Pancreas (tissue), 10 donors: Measurements from ENCODE around the gene PLA2G2D. TPM values are rescaled to one million over a fixed set of nuclear protein-coding genes. Genes with fewer than 3 reads are reported as not detected.

Source experiments
- ATAC-seq, 4 donors: fragments of 200-7000 bp; cut with Tn5 transposase; one replicate each; pipeline versions ENCODE4 v1.8.0 to v1.9.1; 2020; ENCODE audit warnings: mild to moderate bottlenecking in 4 of 4, moderate library complexity in 4 of 4
- DNase-seq, 6 donors: peaks; one replicate each; pipeline ENCODE4 v3.0.0-alpha.2; 2020
- FAIRE-seq: peaks from 2 replicates; lab custom pipeline; 2012; peaks lifted over from hg19 to GRCh38; lab: Jason Lieb, UNC
- H3K27ac ChIP-seq, 4 donors: fragments of 200-600 bp; sonication (generic); 1 replicate in 3 of 4; 2 replicates in 1 of 4; pipeline versions ENCODE4 v1.5.0 to v1.8.0; 2020
- H3K27me3 ChIP-seq, 4 donors: fragments of 200-600 bp; one replicate each; pipeline ENCODE4 v1.8.0; 2021
- H3K36me3 ChIP-seq, 3 donors: fragments of 200-600 bp; sonication (generic) in 1 of 3; one replicate each; pipeline versions ENCODE4 v1.5.0 to v1.8.0; 2020 to 2021
- H3K4me1 ChIP-seq, 3 donors: fragments of 200-600 bp; one replicate each; pipeline ENCODE4 v1.8.0; 2021
- H3K4me3 ChIP-seq, 4 donors: fragments of 200-600 bp; sonication (generic) in 2 of 4; one replicate each; pipeline versions ENCODE4 v1.5.0 to v1.8.0; 2020 to 2021
- H3K9me3 ChIP-seq, 4 donors: fragments of 200-600 bp; one replicate each; pipeline ENCODE4 v1.8.0; 2021
- CTCF ChIP-seq, 4 donors: fragments of 200-600 bp; sonication (generic) in 3 of 4; IDR thresholded peaks; one replicate each; pipeline versions ENCODE4 v1.5.0 to v1.8.0; 2021; ENCODE audit warnings: antibody characterized with exemption in 4 of 4
- WGBS, 2 donors: extraction: QIAGEN DNeasy Blood & Tissue Kit; methylation state at CpG; one replicate each; pipeline ENCODE4 v1.1.7; 2013; 5-methylcytosine and 5-hydroxymethylcytosine counted together
- intact Hi-C, 3 donors: fragments of 100-400 bp; cut with DNase I; formaldehyde crosslinking; loops; one replicate each; pipeline versions ENCODE4 v1.11.1 to v1.14.2; 2022
- polyA plus RNA-seq, 2 donors: library from polyadenylated mRNA; stranded (reverse); fragments of 200-250 nt; gene quantifications; one replicate each; pipeline ENCODE4 v1.2.3, GENCODE V29; 2013
- total RNA-seq, 6 donors: library from RNA; stranded (reverse); fragmentation: NEBNext Ultra II Directional in 4 of 6; extraction: Animal tissue kit (Norgen Biotek cat#: 25700) in 4 of 6; gene quantifications; one replicate each; pipeline versions ENCODE4 v1.2.1 to v1.2.4, GENCODE V29; 2021 to 2023
- donor health status: healthy with polysubstance abuse.
- donor health status: DM: no; HTN: no; CAD: no; lungs with moderate emphysema.
- donor health status: DM: no; HTN: no; CAD: no.
- donor health status: control.
- donor health status: control.
- donor health status: Bipolar disorder and iron deficiency.
- donor health status: DM: yes; HTN: yes; CAD: no.
- donor health status: DM: no; HTN: no; CAD: no.
- donor health status: DM: no; HTN: no; CAD: no.
- donor health status: DM: yes; HTN: yes; CAD: no.

PLA2G2D gene
- total and polyA plus RNA-seq, 8 donors = 0.25 TPM; not detected in 7

- WGBS, 2 donors = 78 to 81% methylated on average over 13 of the region's 13 CpGs
- no peaks in the 10 kb centered on the region for H3K27me3 ChIP-seq
- no peaks in the 10 kb centered on the region for H3K36me3 ChIP-seq
- no peaks in the 10 kb centered on the region for H3K9me3 ChIP-seq
- DNase-seq (peak in 1 of 6 donors; percentile 41), ATAC-seq (no peak), FAIRE-seq (no peak)
- no peak overlapping the region for H3K27ac ChIP-seq
- H3K4me3 ChIP-seq = no peak overlapping the region
- no peak for TF ChIP-seq CTCF (IDR thresholded peaks at IDR 0.05)
- intact Hi-C loops = loop anchor here in 2 of 3 donors (10.0 kb wide), 2 partner anchors 173 to 223 kb away; partner anchors contain the start of genes PLA2G2A (in 1 of the 2) and PLA2G2E (in 1 of the 2)
- H3K4me1 ChIP-seq = peaks cover 0 to 12% (median 4%) of the 10 kb centered on the region in 3 donors
These were observed 28.7 kb upstream of the PLA2G2D start for GRCh38 chr1:20147846-20148570.

GRCh38 chr1:20143734-20144565 is 24.6 kb upstream of the PLA2G2D start:
- intact Hi-C loops = loop anchor here in 2 of 3 donors (5.0 to 10.0 kb wide), 3 partner anchors 169 to 222 kb away; partner anchors contain the start of genes PLA2G2E (in 2 of the 2) and PLA2G2A (in 1 of the 2)
- Histone ChIP-seq H3K4me1 (no peaks in the 10 kb centered on the region), H3K9me3 (no peaks in the 10 kb centered on the region), H3K36me3 (no peaks in the 10 kb centered on the region), H3K4me3 (no peak overlapping the region), H3K27me3 (no peaks in the 10 kb centered on the region), H3K27ac (no peak overlapping the region)
- TF ChIP-seq CTCF (IDR thresholded peaks at IDR 0.05) = no peak
- no peak for ATAC-seq
- 53% methylated on average over 13 of the region's 13 CpGs for WGBS, 2 donors
- peak in 1 of 6 donors; percentile 33 for DNase-seq
- no peak for FAIRE-seq

- Histone ChIP-seq H3K4me1 (no peaks in the 10 kb centered on the region), H3K36me3 (no peaks in the 10 kb centered on the region), H3K27ac (no peak overlapping the region), H3K27me3 (no peaks in the 10 kb centered on the region), H3K9me3 (no peaks in the 10 kb centered on the region), H3K4me3 (no peak overlapping the region)
- TF ChIP-seq CTCF (IDR thresholded peaks at IDR 0.05) = no peak
- FAIRE-seq = no peak
- intact Hi-C loops = loop anchor here in 2 of 3 donors (5.0 to 10.0 kb wide), 3 partner anchors 169 to 221 kb away; partner anchors contain the start of genes PLA2G2E (in 2 of the 2) and PLA2G2A (in 1 of the 2)
- peak in 1 of 6 donors; percentile 45 for DNase-seq
- 79 to 84% methylated on average over 8 of the region's 8 CpGs for WGBS, 2 donors
- no peak for ATAC-seq
These were observed 24.0 kb upstream of the PLA2G2D start for GRCh38 chr1:20143318-20143717.

- H3K9me3 ChIP-seq = no peaks in the 10 kb centered on the region
- no peaks in the 10 kb centered on the region for H3K27me3 ChIP-seq
- FAIRE-seq (no peak), DNase-seq (peak in 1 of 6 donors; percentile 44), ATAC-seq (no peak)
- 80% methylated on average over 13 of the region's 13 CpGs for WGBS, 2 donors
- H3K27ac ChIP-seq = no peak overlapping the region
- intact Hi-C loops = loop anchor here in 2 of 3 donors (5.0 to 10.0 kb wide), 3 partner anchors 167 to 220 kb away; partner anchors contain the start of genes PLA2G2E (in 2 of the 2) and PLA2G2A (in 1 of the 2)
- TF ChIP-seq CTCF (IDR thresholded peaks at IDR 0.05) = no peak
- H3K4me3 ChIP-seq = no peak overlapping the region
- H3K4me1 ChIP-seq = no peaks in the 10 kb centered on the region
- no peaks in the 10 kb centered on the region for H3K36me3 ChIP-seq
These were observed 22.8 kb upstream of the PLA2G2D start for GRCh38 chr1:20142001-20142710.
